MCF 10A (cell line): ENCODE results near the gene USH1C. TPM values are rescaled to one million over a fixed set of nuclear protein-coding genes. Genes with fewer than 3 reads are reported as not detected.

Experiments
- BruUV-seq: library from RNA; stranded (reverse); fragments of 400-500 nt; replicated peaks from 2 replicates; lab custom pipeline; 2021; lab: Mats Ljungman, UMichigan
- CTCF ChIA-PET: fragments of 300-600 bp; sonication (Branson Sonifier 250); formaldehyde crosslinking; extraction: SDS; loops from one replicate; lab custom pipeline; 2021; ENCODE audit warnings: antibody characterized with exemption, inconsistent platforms; lab: Yijun Ruan, JAX
- POLR2A ChIA-PET: fragments of 300-600, 350-650 bp; sonication (Branson Sonifier 250); formaldehyde crosslinking; extraction: SDS; loops from one replicate; lab custom pipeline; 2020; ENCODE audit warnings: antibody characterized with exemption, inconsistent platforms; lab: Yijun Ruan, JAX
- DNase-seq: peaks from one replicate; pipeline ENCODE4 v3.0.0-alpha.2; 2018; ENCODE audit not compliant: unreplicated experiment
- H3K27ac Mint-ChIP-seq: one replicate; pipeline ENCODE4 v1.8.0; 2022; ENCODE audit warnings: mild to moderate bottlenecking, low read depth, mixed read lengths; ENCODE audit not compliant: unreplicated experiment
- H3K27me3 Mint-ChIP-seq: one replicate; pipeline ENCODE4 v1.8.0; 2022; ENCODE audit warnings: mixed read lengths; ENCODE audit not compliant: insufficient read depth, unreplicated experiment
- H3K36me3 Mint-ChIP-seq: one replicate; pipeline ENCODE4 v1.8.0; 2022; ENCODE audit warnings: mild to moderate bottlenecking, moderate library complexity, mixed read lengths; ENCODE audit not compliant: insufficient read depth, unreplicated experiment
- H3K4me1 Mint-ChIP-seq: one replicate; pipeline ENCODE4 v1.8.0; 2022; ENCODE audit warnings: mixed read lengths; ENCODE audit not compliant: insufficient read depth, unreplicated experiment
- H3K4me3 Mint-ChIP-seq: one replicate; pipeline ENCODE4 v1.8.0; 2022; ENCODE audit warnings: mild to moderate bottlenecking, moderate library complexity, mixed read lengths; ENCODE audit not compliant: unreplicated experiment
- H3K9me3 Mint-ChIP-seq: one replicate; pipeline ENCODE4 v1.8.0; 2022; ENCODE audit warnings: mixed read lengths; ENCODE audit not compliant: unreplicated experiment
- CTCF ChIP-seq: fragments of 200-600 bp; IDR thresholded peaks from one replicate; pipeline ENCODE4 v1.8.0; 2022; ENCODE audit warnings: antibody characterized with exemption, mild to moderate bottlenecking; ENCODE audit not compliant: unreplicated experiment
- intact Hi-C: fragments of 100-400 bp; cut with micrococcal nuclease; formaldehyde crosslinking; loops from 2 replicates; pipeline ENCODE4 v1.14.1; 2022
- total RNA-seq: library from RNA; stranded (reverse); gene quantifications from 2 replicates; pipeline ENCODE4 v1.2.3, GENCODE V29; 2022

The USH1C gene
- total RNA-seq, 1 experiment from 2014 or later, result not detected

- no peak for DNase-seq
- POLR2A ChIA-PET, result no interaction called here
- peaks cover 40% of the 10 kb centered on the region for H3K27me3 Mint-ChIP-seq
- CTCF ChIA-PET, result no interaction called here
- H3K27ac Mint-ChIP-seq, result no peak overlapping the region
- H3K4me1 Mint-ChIP-seq, result no peaks in the 10 kb centered on the region
- H3K9me3 Mint-ChIP-seq, result no peaks in the 10 kb centered on the region
- intact Hi-C loops, result no loop called here
- no peak overlapping the region for H3K4me3 Mint-ChIP-seq
- BruUV-seq, result no TSS peak
- H3K36me3 Mint-ChIP-seq, result no peaks in the 10 kb centered on the region
- TF ChIP-seq CTCF, result no peak
Measured at GRCh38 chr11:17581036-17581731, 37.0 kb upstream of the USH1C start.

GRCh38 chr11:17580271-17580670 is 36.1 kb upstream of the USH1C start:
- CTCF ChIA-PET, result no interaction called here
- Mint-ChIP-seq H3K4me1 (no peaks in the 10 kb centered on the region), H3K27me3 (peaks cover 32% of the 10 kb centered on the region), H3K36me3 (no peaks in the 10 kb centered on the region), H3K4me3 (no peak overlapping the region), H3K27ac (no peak overlapping the region), H3K9me3 (no peaks in the 10 kb centered on the region)
- TF ChIP-seq CTCF, result no peak
- DNase-seq, result no peak
- POLR2A ChIA-PET, result no interaction called here
- intact Hi-C loops, result no loop called here
- BruUV-seq, result no TSS peak

- no peak overlapping the region for H3K27ac Mint-ChIP-seq
- TF ChIP-seq CTCF, result no peak
- ChIA-PET CTCF (interaction anchor here (1.1 to 1.6 kb wide), 2 partner anchors 20 to 536 kb away, joined by 3 to 4 read pairs; no protein-coding TSS in a partner anchor), POLR2A (no interaction called here)
- no peaks in the 10 kb centered on the region for H3K9me3 Mint-ChIP-seq
- no TSS peak for BruUV-seq
- intact Hi-C loops, result no loop called here
- H3K36me3 Mint-ChIP-seq, result no peaks in the 10 kb centered on the region
- peaks cover 28% of the 10 kb centered on the region for H3K27me3 Mint-ChIP-seq
- no peaks in the 10 kb centered on the region for H3K4me1 Mint-ChIP-seq
- H3K4me3 Mint-ChIP-seq, result no peak overlapping the region
- DNase-seq, result no peak
Measured at GRCh38 chr11:17579451-17579850, 35.2 kb upstream of the USH1C start.

GRCh38 chr11:17578958-17579357 is 34.7 kb upstream of the USH1C start:
- no TSS peak for BruUV-seq
- CTCF ChIA-PET, result interaction anchor here (0.8 to 1.6 kb wide), 3 partner anchors 20 to 536 kb away, joined by 3 to 4 read pairs (median 3); no protein-coding TSS in a partner anchor

More at GRCh38 chr11:17578958-17579357, 34.7 kb upstream of the USH1C start:
- Mint-ChIP-seq H3K36me3 (no peaks in the 10 kb centered on the region), H3K4me1 (no peaks in the 10 kb centered on the region), H3K9me3 (no peaks in the 10 kb centered on the region), H3K4me3 (no peak overlapping the region), H3K27ac (no peak overlapping the region), H3K27me3 (peaks cover 28% of the 10 kb centered on the region)
- intact Hi-C loops, result no loop called here
- TF ChIP-seq CTCF, result no peak
- POLR2A ChIA-PET, result no interaction called here
- no peak for DNase-seq
